Stimulated activated CD4-positive, alpha-beta T cell treated with anti-CD3 and anti-CD28 coated beads, Interleukin-12 subunit alpha, Interleukin-12 subunit beta, amount 100 ng/mL, for 24 hours (primary cell): ENCODE measurements around the gene ECM2.
"Not testable (repeated sequence)": the region's sequence is repeated elsewhere in the genome, so short reads cannot be mapped to it uniquely, and the experiment has no call there.

Experiments used
- DNase-seq, 2 experiments: peaks; one replicate each; pipeline ENCODE4 v3.0.0-alpha.2; 2020; ENCODE audit warnings: low read depth in 2 of 2

Gene ECM2

GRCh38 chr9:92535940-92536850 is at the start of gene ECM2:
ECM2 (minus strand) TSS chr9:92535990; CDS start chr9:92522866, 13,124 bp downstream.
- DNase-seq: no peak

GRCh38 chr9:92576175-92576574 is 40.4 kb upstream of the ECM2 start:
- DNase-seq: no peak

GRCh38 chr9:92573612-92574011 is 37.8 kb upstream of the ECM2 start:
- DNase-seq: not testable (repeated sequence)

- not testable (repeated sequence) for DNase-seq
Observed at GRCh38 chr9:92571871-92572270, 36.1 kb upstream of the ECM2 start.

GRCh38 chr9:92564982-92565381 is 29.2 kb upstream of the ECM2 start:
- no peak for DNase-seq

- DNase-seq: no peak
Observed at GRCh38 chr9:92564504-92564903, 28.7 kb upstream of the ECM2 start.

- DNase-seq: no peak
Observed at GRCh38 chr9:92563116-92564100, 27.6 kb upstream of the ECM2 start.

- DNase-seq: no peak
Observed at GRCh38 chr9:92562461-92562967, 26.7 kb upstream of the ECM2 start.

GRCh38 chr9:92561374-92562330 is 25.9 kb upstream of the ECM2 start:
- DNase-seq: no peak

- DNase-seq: no peak
Observed at GRCh38 chr9:92558612-92559374, 23.0 kb upstream of the ECM2 start.

GRCh38 chr9:92550765-92551164 is 15.0 kb upstream of the ECM2 start:
- no peak for DNase-seq

GRCh38 chr9:92547356-92547755 is 11.6 kb upstream of the ECM2 start:
- no peak for DNase-seq

GRCh38 chr9:92545002-92545510 is 9.3 kb upstream of the ECM2 start:
- DNase-seq: no peak

- DNase-seq: no peak
Observed at GRCh38 chr9:92543972-92544371, 8.2 kb upstream of the ECM2 start.

- DNase-seq: no peak
Observed at GRCh38 chr9:92538541-92538940, 2.8 kb upstream of the ECM2 start.

GRCh38 chr9:92534674-92535073 is 1.1 kb downstream of the ECM2 start:
- DNase-seq: no peak

GRCh38 chr9:92534204-92534603 is 1.6 kb downstream of the ECM2 start:
- no peak for DNase-seq

- DNase-seq: no peak
Observed at GRCh38 chr9:92530893-92531292, 4.9 kb downstream of the ECM2 start.

GRCh38 chr9:92529124-92529523 is 6.7 kb downstream of the ECM2 start:
- no peak for DNase-seq

- DNase-seq: no peak
Observed at GRCh38 chr9:92528522-92528849, 7.3 kb downstream of the ECM2 start.
